Measurements from ENCODE around the gene TSPOAP1. TPM values are rescaled to one million over a fixed set of nuclear protein-coding genes. Genes with fewer than 3 reads are reported as not detected.

The TSPOAP1 gene
- polyA plus RNA-seq, 1 of the 3 experiments (the other 2 are of a cell fraction) = 0.79 TPM

DNA sequence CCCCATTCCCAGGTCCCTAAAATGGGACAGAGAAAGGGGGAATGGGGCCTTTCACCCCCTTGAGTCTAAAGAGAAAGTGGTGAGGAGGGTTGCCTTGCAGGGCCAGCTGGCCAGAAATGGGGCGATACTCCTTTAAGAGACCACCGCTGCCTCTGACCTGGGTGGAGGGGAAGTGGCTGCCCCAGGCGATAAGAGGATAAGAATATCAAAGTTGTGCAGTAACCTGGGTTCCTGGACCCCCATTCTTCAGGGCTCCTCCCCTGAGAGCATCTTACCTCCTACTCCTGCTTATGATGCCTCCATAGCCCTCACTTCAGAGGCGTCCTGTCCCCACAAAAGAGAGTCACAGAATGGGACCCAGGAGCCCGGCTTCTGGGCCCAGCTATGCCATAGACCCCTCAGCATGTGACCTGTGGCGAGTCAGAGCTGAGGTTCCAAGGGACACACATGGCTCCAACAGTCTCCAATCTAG lies 5.2 kb upstream of the TSPOAP1 start:
- ChIA-PET POLR2A (interaction anchor here (4.1 kb wide), 1 partner anchor 18 kb away, joined by 21 read pairs; the partner anchor contains the start of gene SUPT4H1), CTCF (interaction anchor here (1.1 to 4.2 kb wide), 2 partner anchors 16 to 84 kb away, joined by 3 to 14 read pairs; partner anchors contain the start of gene RNF43)
- no peak overlapping the region for H2AFZ ChIP-seq (ENCODE audit: low read depth)
- no peaks in the 10 kb centered on the region for H3K36me3 ChIP-seq (replicated peaks in 1 of 2; ENCODE audit: control insufficient read depth in 1 of 2, insufficient read depth in 2 of 2, low read length in 1 of 2)
- H3K9ac ChIP-seq = no peak overlapping the region
- H4K20me1 ChIP-seq (ENCODE audit: insufficient read depth) = no peaks in the 10 kb centered on the region
- no peaks in the 10 kb centered on the region for H3F3A ChIP-seq (replicated peaks; ENCODE audit: insufficient read depth)
- H3K27ac ChIP-seq (ENCODE audit: low read depth in 2 of 2, low read length in 1 of 2) = no peak overlapping the region
- no peak overlapping the region for H3K4me2 ChIP-seq
- WGBS (ENCODE audit: low lambda C conversion rate) = 90% methylated on average over 3 of the region's 6 CpGs
- DNase-seq = peak; percentile 9
- no peaks in the 10 kb centered on the region for H3K27me3 ChIP-seq (ENCODE audit: insufficient read depth)
- no peaks in the 10 kb centered on the region for H3K79me2 ChIP-seq (ENCODE audit: insufficient read depth)
- no peak for TF ChIP-seq RCOR1 (IDR thresholded peaks at IDR 0.05; ENCODE audit: low read length)
- no peak for TF ChIP-seq NFIC (IDR thresholded peaks at IDR 0.05; ENCODE audit: borderline replicate concordance)
- H3K4me3 ChIP-seq (ENCODE audit: low read depth in 2 of 2, low read length in 1 of 2) = no peak overlapping the region
- no peaks in the 10 kb centered on the region for H3K9me3 ChIP-seq
- no peaks in the 10 kb centered on the region for H3K9me2 ChIP-seq
- peaks cover 0 to 35% of the 10 kb centered on the region in 2 experiments; a peak in 1 of 4 replicates for H3K4me1 ChIP-seq (ENCODE audit: control insufficient read depth in 1 of 2, insufficient read depth in 2 of 2, low read depth in 1 of 2, low read length in 1 of 2)

DNA sequence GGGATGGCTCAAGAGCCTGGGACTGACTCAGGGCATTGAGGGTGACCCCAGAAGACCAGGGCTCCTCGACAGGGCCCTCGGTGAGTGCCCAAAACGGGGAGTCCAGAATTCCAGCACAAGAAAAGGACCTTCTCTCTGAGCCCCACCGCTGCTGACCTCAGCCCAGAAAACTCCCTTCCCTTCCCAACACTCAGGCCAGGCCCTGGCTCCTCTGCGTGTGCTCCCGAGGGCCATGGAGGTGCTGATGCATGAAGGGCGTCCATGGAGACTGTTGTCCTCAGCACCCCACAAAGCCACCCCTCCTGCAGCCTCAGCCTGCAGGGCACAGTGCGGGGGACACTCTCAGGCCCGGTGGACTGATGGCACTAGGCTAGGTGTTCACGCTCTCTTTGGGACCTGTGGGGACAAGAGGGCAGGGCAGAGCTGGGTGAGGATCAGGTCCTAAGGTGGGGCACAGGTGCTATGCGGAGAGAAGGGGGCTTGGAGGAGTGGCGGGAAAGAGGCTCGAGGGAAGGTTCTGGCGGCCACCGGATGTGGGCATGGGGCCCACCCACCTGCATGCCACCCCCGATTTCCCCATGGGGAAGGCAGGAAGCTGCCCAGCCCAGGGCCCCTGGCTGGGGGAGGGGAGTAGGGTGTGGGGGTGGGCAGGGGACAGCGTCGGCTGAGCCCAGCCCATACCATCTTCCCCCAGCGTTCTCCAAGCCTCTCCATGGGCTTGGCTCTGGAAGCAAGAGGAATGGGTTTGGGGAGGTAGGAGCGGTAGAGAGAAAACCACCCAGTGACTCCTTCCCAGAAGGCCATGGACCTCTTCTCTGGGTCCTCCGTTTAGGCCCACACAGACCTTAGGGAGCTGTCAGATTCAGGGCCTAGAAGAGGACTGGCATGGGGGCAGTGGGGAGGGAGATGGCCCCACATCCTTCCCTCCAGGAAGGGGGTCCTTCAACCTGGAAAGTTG lies 4.5 kb upstream of the TSPOAP1 start:
- DNase-seq = peak; percentile 30
- Histone ChIP-seq H3K9ac (no peak overlapping the region), H3K4me2 (no peak overlapping the region), H3K4me1 (ENCODE audit: control insufficient read depth in 1 of 2, insufficient read depth in 2 of 2, low read depth in 1 of 2, low read length in 1 of 2) (peaks cover 0 to 37% of the 10 kb centered on the region in 2 experiments; a peak in 1 of 4 replicates), H4K20me1 (ENCODE audit: insufficient read depth) (no peaks in the 10 kb centered on the region), H3K9me2 (no peaks in the 10 kb centered on the region), H3K9me3 (no peaks in the 10 kb centered on the region), H3K4me3 (ENCODE audit: low read depth in 2 of 2, low read length in 1 of 2) (no peak overlapping the region), H2AFZ (ENCODE audit: low read depth) (no peak overlapping the region), H3K27ac (ENCODE audit: low read depth in 2 of 2, low read length in 1 of 2) (no peak overlapping the region), H3K79me2 (ENCODE audit: insufficient read depth) (no peaks in the 10 kb centered on the region), H3F3A (replicated peaks; ENCODE audit: insufficient read depth) (no peaks in the 10 kb centered on the region), H3K36me3 (replicated peaks in 1 of 2; ENCODE audit: control insufficient read depth in 1 of 2, insufficient read depth in 2 of 2, low read length in 1 of 2) (no peaks in the 10 kb centered on the region), H3K27me3 (ENCODE audit: insufficient read depth) (no peaks in the 10 kb centered on the region)
- POLR2A ChIA-PET = interaction anchor here (0.9 to 4.1 kb wide), 2 partner anchors 18 to 19 kb away, joined by 3 to 21 read pairs; partner anchors contain the start of gene SUPT4H1
- CTCF ChIA-PET = interaction anchor here (1.1 to 4.2 kb wide), 4 partner anchors 11 to 84 kb away, joined by 3 to 14 read pairs (median 4); partner anchors contain the start of gene RNF43
- TF ChIP-seq, protein P1, sequence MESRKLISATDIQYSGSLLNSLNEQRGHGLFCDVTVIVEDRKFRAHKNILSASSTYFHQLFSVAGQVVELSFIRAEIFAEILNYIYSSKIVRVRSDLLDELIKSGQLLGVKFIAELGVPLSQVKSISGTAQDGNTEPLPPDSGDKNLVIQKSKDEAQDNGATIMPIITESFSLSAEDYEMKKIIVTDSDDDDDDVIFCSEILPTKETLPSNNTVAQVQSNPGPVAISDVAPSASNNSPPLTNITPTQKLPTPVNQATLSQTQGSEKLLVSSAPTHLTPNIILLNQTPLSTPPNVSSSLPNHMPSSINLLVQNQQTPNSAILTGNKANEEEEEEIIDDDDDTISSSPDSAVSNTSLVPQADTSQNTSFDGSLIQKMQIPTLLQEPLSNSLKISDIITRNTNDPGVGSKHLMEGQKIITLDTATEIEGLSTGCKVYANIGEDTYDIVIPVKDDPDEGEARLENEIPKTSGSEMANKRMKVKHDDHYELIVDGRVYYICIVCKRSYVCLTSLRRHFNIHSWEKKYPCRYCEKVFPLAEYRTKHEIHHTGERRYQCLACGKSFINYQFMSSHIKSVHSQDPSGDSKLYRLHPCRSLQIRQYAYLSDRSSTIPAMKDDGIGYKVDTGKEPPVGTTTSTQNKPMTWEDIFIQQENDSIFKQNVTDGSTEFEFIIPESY (IDR thresholded peaks at IDR 0.05; ENCODE audit: borderline replicate concordance, low read depth) = no peak
- TF ChIP-seq ELF1 (IDR thresholded peaks at IDR 0.05) (no peak), NRF1 (IDR thresholded peaks at IDR 0.05; ENCODE audit: low read depth, low read length) (no peak), RCOR1 (IDR thresholded peaks at IDR 0.05; ENCODE audit: low read length) (no peak), TAF1 (IDR thresholded peaks at IDR 0.05; ENCODE audit: borderline replicate concordance, low read depth, low read length) (no peak), MEF2A (IDR thresholded peaks at IDR 0.05; ENCODE audit: borderline replicate concordance, low read depth) (no peak), EZH2phosphoT487 (IDR thresholded peaks at IDR 0.05; ENCODE audit: borderline replicate concordance, low read depth) (no peak), GABPA (IDR thresholded peaks at IDR 0.05; ENCODE audit: low read depth) (no peak), POLR2AphosphoS5 (IDR thresholded peaks at IDR 0.05; ENCODE audit: low read depth, low read length) (no peak)
- TF ChIP-seq, protein P2, sequence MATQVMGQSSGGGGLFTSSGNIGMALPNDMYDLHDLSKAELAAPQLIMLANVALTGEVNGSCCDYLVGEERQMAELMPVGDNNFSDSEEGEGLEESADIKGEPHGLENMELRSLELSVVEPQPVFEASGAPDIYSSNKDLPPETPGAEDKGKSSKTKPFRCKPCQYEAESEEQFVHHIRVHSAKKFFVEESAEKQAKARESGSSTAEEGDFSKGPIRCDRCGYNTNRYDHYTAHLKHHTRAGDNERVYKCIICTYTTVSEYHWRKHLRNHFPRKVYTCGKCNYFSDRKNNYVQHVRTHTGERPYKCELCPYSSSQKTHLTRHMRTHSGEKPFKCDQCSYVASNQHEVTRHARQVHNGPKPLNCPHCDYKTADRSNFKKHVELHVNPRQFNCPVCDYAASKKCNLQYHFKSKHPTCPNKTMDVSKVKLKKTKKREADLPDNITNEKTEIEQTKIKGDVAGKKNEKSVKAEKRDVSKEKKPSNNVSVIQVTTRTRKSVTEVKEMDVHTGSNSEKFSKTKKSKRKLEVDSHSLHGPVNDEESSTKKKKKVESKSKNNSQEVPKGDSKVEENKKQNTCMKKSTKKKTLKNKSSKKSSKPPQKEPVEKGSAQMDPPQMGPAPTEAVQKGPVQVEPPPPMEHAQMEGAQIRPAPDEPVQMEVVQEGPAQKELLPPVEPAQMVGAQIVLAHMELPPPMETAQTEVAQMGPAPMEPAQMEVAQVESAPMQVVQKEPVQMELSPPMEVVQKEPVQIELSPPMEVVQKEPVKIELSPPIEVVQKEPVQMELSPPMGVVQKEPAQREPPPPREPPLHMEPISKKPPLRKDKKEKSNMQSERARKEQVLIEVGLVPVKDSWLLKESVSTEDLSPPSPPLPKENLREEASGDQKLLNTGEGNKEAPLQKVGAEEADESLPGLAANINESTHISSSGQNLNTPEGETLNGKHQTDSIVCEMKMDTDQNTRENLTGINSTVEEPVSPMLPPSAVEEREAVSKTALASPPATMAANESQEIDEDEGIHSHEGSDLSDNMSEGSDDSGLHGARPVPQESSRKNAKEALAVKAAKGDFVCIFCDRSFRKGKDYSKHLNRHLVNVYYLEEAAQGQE (IDR thresholded peaks at IDR 0.05; ENCODE audit: low read depth, low read length) = no peak
- TF ChIP-seq, protein P3, sequence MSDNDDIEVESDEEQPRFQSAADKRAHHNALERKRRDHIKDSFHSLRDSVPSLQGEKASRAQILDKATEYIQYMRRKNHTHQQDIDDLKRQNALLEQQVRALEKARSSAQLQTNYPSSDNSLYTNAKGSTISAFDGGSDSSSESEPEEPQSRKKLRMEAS (IDR thresholded peaks at IDR 0.05; ENCODE audit: low read depth) = no peak
- 70% methylated on average over 19 of the region's 21 CpGs for WGBS (ENCODE audit: low lambda C conversion rate)

All from SK-N-SH (cell line).